ENCODE data around the gene KLHDC4.
"Not testable (repeated sequence)": the region's sequence is repeated elsewhere in the genome, so short reads cannot be mapped to it uniquely, and the experiment has no call there.

Gene KLHDC4

GRCh38 chr16:87765776-87766484 is at the start of gene KLHDC4:
TSS of gene KLHDC4 (minus strand) at chr16:87765986. CDS start at chr16:87765890, 96 bp downstream.
- no peaks in the 10 kb centered on the region for H3K9me3 Mint-ChIP-seq
- peak within 1 kb of the TSS; percentile 100 for H3K4me3 Mint-ChIP-seq
- H3K4me1 Mint-ChIP-seq: peaks cover 40% of the 10 kb centered on the region
- peak; percentile 79 to 95 for DNase-seq (ENCODE audit: low spot score in 2 of 2)
- peak within 1 kb of the TSS; percentile 99 for H3K27ac Mint-ChIP-seq
- H3K36me3 Mint-ChIP-seq: peaks cover 51% of the 10 kb centered on the region
- peak; percentile 92 for ATAC-seq

- no peak for ATAC-seq
Observed at GRCh38 chr16:87815567-87815966, 49.8 kb upstream of the KLHDC4 start.

GRCh38 chr16:87812200-87812656 is 46.4 kb upstream of the KLHDC4 start:
- ATAC-seq: no peak
- no peak overlapping the region for H3K27ac Mint-ChIP-seq

More at GRCh38 chr16:87815567-87815966, 49.8 kb upstream of the KLHDC4 start:
- H3K36me3 Mint-ChIP-seq: peaks cover under 1% of the 10 kb centered on the region
- H3K4me1 Mint-ChIP-seq: no peaks in the 10 kb centered on the region
- H3K27ac Mint-ChIP-seq: no peak overlapping the region
- H3K4me3 Mint-ChIP-seq: no peak overlapping the region
- peaks cover 5% of the 10 kb centered on the region for H3K9me3 Mint-ChIP-seq
- no peak for DNase-seq (ENCODE audit: low spot score in 2 of 2)

GRCh38 chr16:87811454-87811853 is 45.7 kb upstream of the KLHDC4 start:
- not testable (repeated sequence) for DNase-seq (ENCODE audit: low spot score in 2 of 2); H3K27ac Mint-ChIP-seq; H3K36me3 Mint-ChIP-seq; H3K4me3 Mint-ChIP-seq; H3K9me3 Mint-ChIP-seq; ATAC-seq
- peaks cover 12% of the 10 kb centered on the region for H3K4me1 Mint-ChIP-seq

More at GRCh38 chr16:87812200-87812656, 46.4 kb upstream of the KLHDC4 start:
- peaks cover 6% of the 10 kb centered on the region for H3K4me1 Mint-ChIP-seq
- no peak for DNase-seq (ENCODE audit: low spot score in 2 of 2)
- no peak overlapping the region for H3K4me3 Mint-ChIP-seq
- H3K36me3 Mint-ChIP-seq: no peaks in the 10 kb centered on the region
- H3K9me3 Mint-ChIP-seq: no peaks in the 10 kb centered on the region

- H3K9me3 Mint-ChIP-seq: no peaks in the 10 kb centered on the region
- no peak overlapping the region for H3K27ac Mint-ChIP-seq
- DNase-seq (ENCODE audit: low spot score in 2 of 2): no peak
- peaks cover 5% of the 10 kb centered on the region for H3K36me3 Mint-ChIP-seq
- H3K4me3 Mint-ChIP-seq: no peak overlapping the region
- ATAC-seq: peak; percentile 49
- H3K4me1 Mint-ChIP-seq: peaks cover 17% of the 10 kb centered on the region
Observed at GRCh38 chr16:87809150-87809902, 43.5 kb upstream of the KLHDC4 start.

GRCh38 chr16:87808108-87808507 is 42.3 kb upstream of the KLHDC4 start:
- Mint-ChIP-seq H3K4me3 (no peak overlapping the region), H3K36me3 (peaks cover 5% of the 10 kb centered on the region), H3K9me3 (no peaks in the 10 kb centered on the region), H3K27ac (no peak overlapping the region), H3K4me1 (peaks cover 17% of the 10 kb centered on the region)
- ATAC-seq (no peak), DNase-seq (ENCODE audit: low spot score in 2 of 2) (no peak)

GRCh38 chr16:87806641-87807546 is 41.1 kb upstream of the KLHDC4 start:
- peak overlapping the region; percentile 77 for H3K4me3 Mint-ChIP-seq
- no peak for DNase-seq (ENCODE audit: low spot score in 2 of 2)
- H3K27ac Mint-ChIP-seq: peak overlapping the region; percentile 94
- ATAC-seq: peak; percentile 82
- peaks cover 5% of the 10 kb centered on the region for H3K36me3 Mint-ChIP-seq
- H3K9me3 Mint-ChIP-seq: no peaks in the 10 kb centered on the region
- peaks cover 17% of the 10 kb centered on the region for H3K4me1 Mint-ChIP-seq

GRCh38 chr16:87806261-87806640 is 40.5 kb upstream of the KLHDC4 start:
- H3K9me3 Mint-ChIP-seq: no peaks in the 10 kb centered on the region
- peak overlapping the region; percentile 77 for H3K4me3 Mint-ChIP-seq
- DNase-seq (ENCODE audit: low spot score in 2 of 2) (no peak), ATAC-seq (peak; percentile 78)
- peaks cover 5% of the 10 kb centered on the region for H3K36me3 Mint-ChIP-seq
- H3K4me1 Mint-ChIP-seq: peaks cover 17% of the 10 kb centered on the region
- H3K27ac Mint-ChIP-seq: peak overlapping the region; percentile 94

GRCh38 chr16:87803385-87803784 is 37.6 kb upstream of the KLHDC4 start:
- DNase-seq (ENCODE audit: low spot score in 2 of 2) (no peak), ATAC-seq (no peak)
- H3K36me3 Mint-ChIP-seq: peaks cover 5% of the 10 kb centered on the region
- peaks cover 12% of the 10 kb centered on the region for H3K4me1 Mint-ChIP-seq
- H3K9me3 Mint-ChIP-seq: no peaks in the 10 kb centered on the region
- no peak overlapping the region for H3K27ac Mint-ChIP-seq
- no peak overlapping the region for H3K4me3 Mint-ChIP-seq

GRCh38 chr16:87802670-87803069 is 36.9 kb upstream of the KLHDC4 start:
- Mint-ChIP-seq H3K27ac (peak overlapping the region; percentile 76), H3K36me3 (peaks cover 5% of the 10 kb centered on the region), H3K4me1 (peaks cover 12% of the 10 kb centered on the region), H3K4me3 (no peak overlapping the region), H3K9me3 (no peaks in the 10 kb centered on the region)
- no peak for ATAC-seq
- no peak for DNase-seq (ENCODE audit: low spot score in 2 of 2)

GRCh38 chr16:87801679-87802259 is 36.0 kb upstream of the KLHDC4 start:
- no peak for ATAC-seq
- no peak for DNase-seq (ENCODE audit: low spot score in 2 of 2)

GRCh38 chr16:87800497-87800896 is 34.7 kb upstream of the KLHDC4 start:
- Mint-ChIP-seq H3K4me3 (no peak overlapping the region), H3K9me3 (no peaks in the 10 kb centered on the region), H3K27ac (no peak overlapping the region), H3K36me3 (no peaks in the 10 kb centered on the region), H3K4me1 (no peaks in the 10 kb centered on the region)
- DNase-seq (ENCODE audit: low spot score in 2 of 2): no peak
- no peak for ATAC-seq

More at GRCh38 chr16:87801679-87802259, 36.0 kb upstream of the KLHDC4 start:
- no peak overlapping the region for H3K4me3 Mint-ChIP-seq
- no peaks in the 10 kb centered on the region for H3K9me3 Mint-ChIP-seq
- peak overlapping the region; percentile 76 for H3K27ac Mint-ChIP-seq
- peaks cover 8% of the 10 kb centered on the region for H3K4me1 Mint-ChIP-seq
- peaks cover 4% of the 10 kb centered on the region for H3K36me3 Mint-ChIP-seq

- Mint-ChIP-seq H3K4me3 (no peak overlapping the region), H3K4me1 (no peaks in the 10 kb centered on the region), H3K36me3 (no peaks in the 10 kb centered on the region), H3K27ac (no peak overlapping the region), H3K9me3 (no peaks in the 10 kb centered on the region)
- ATAC-seq (peak; percentile 13), DNase-seq (ENCODE audit: low spot score in 2 of 2) (no peak)
Observed at GRCh38 chr16:87795336-87795735, 29.6 kb upstream of the KLHDC4 start.

- Mint-ChIP-seq H3K4me1 (no peaks in the 10 kb centered on the region), H3K9me3 (no peaks in the 10 kb centered on the region), H3K4me3 (no peak overlapping the region), H3K36me3 (no peaks in the 10 kb centered on the region), H3K27ac (no peak overlapping the region)
- ATAC-seq: no peak
- DNase-seq (ENCODE audit: low spot score in 2 of 2): no peak
Observed at GRCh38 chr16:87794485-87795078, 28.8 kb upstream of the KLHDC4 start.

Measured in stimulated activated effector memory CD8-positive, alpha-beta T cell treated with anti-CD3 and anti-CD28 coated beads, Interleukin-12 subunit alpha, Interleukin-12 subunit beta, amount 100 ng/mL, for 72 hours (primary cell).